Cardiac muscle cell (in vitro differentiated cells and primary cell): ENCODE data around the gene CLDN20. TPM values are rescaled to one million over a fixed set of nuclear protein-coding genes. Genes with fewer than 3 reads are reported as not detected.

Experiments
- DNase-seq, 2 donors: peaks; one replicate each; pipeline versions ENCODE4 v3.0.0 to v3.0.0-alpha.2; 2010 to 2017; ENCODE audit warnings: low read depth in 1 of 2, low spot score in 1 of 2
- H3K27ac ChIP-seq: fragments of 200-600 bp; sonication (generic); 2 replicates; pipeline ENCODE4 v1.5.1; 2016
- H3K27me3 ChIP-seq: fragments of 200-600 bp; sonication (generic); 2 replicates; pipeline ENCODE4 v1.6.0; 2016; ENCODE audit warnings: control low read depth
- H3K36me3 ChIP-seq: fragments of 200-600 bp; sonication (generic); 2 replicates; pipeline ENCODE4 v1.5.1; 2016; ENCODE audit warnings: control low read depth
- H3K4me1 ChIP-seq: fragments of 200-600 bp; sonication (generic); 2 replicates; pipeline ENCODE4 v1.8.1; 2017; ENCODE audit warnings: low read depth, mild to moderate bottlenecking, mixed run types
- H3K4me3 ChIP-seq: fragments of 200-600 bp; sonication (generic); 2 replicates; pipeline ENCODE4 v1.5.1; 2016; ENCODE audit warnings: mild to moderate bottlenecking
- H3K9me3 ChIP-seq: fragments of 200-600 bp; sonication (generic); 2 replicates; pipeline ENCODE4 v1.5.1; 2017; ENCODE audit warnings: low read depth, mild to moderate bottlenecking, control low read depth
- CTCF ChIP-seq: IDR thresholded peaks from 2 replicates; pipeline ENCODE4 v1.5.1; 2012; ENCODE audit warnings: low read depth, mild to moderate bottlenecking, low read length
- polyA plus RNA-seq: library from polyadenylated mRNA; unstranded; fragments of >200 nt; fragmentation: Nextera tagmentation; extraction: Ambion mirVana; gene quantifications from 2 replicates; pipeline ENCODE4 v1.2.1, GENCODE V29; 2016
- total RNA-seq: library from RNA; depleted of rRNA; stranded (reverse); fragments of >200 nt; gene quantifications from 2 replicates; pipeline ENCODE4 v1.2.3, GENCODE V29; 2016

The CLDN20 gene
- total and polyA plus RNA-seq, 2 experiments from 2014 or later: 0.44 TPM; not detected in 1

- Histone ChIP-seq H3K27ac (no peak overlapping the region), H3K36me3 (peaks cover 15% of the 10 kb centered on the region), H3K9me3 (no peaks in the 10 kb centered on the region), H3K27me3 (peaks cover 12% of the 10 kb centered on the region), H3K4me1 (peaks cover 13% of the 10 kb centered on the region), H3K4me3 (no peak overlapping the region)
- TF ChIP-seq CTCF: no peak
- DNase-seq: no peak
Measured at GRCh38 chr6:155253337-155253736, 10.5 kb upstream of the CLDN20 start.

GRCh38 chr6:155254139-155254538 is 9.7 kb upstream of the CLDN20 start:
- no peaks in the 10 kb centered on the region for H3K9me3 ChIP-seq
- no peak for DNase-seq
- H3K27ac ChIP-seq: no peak overlapping the region
- H3K4me1 ChIP-seq: peaks cover 13% of the 10 kb centered on the region
- H3K36me3 ChIP-seq: peaks cover 15% of the 10 kb centered on the region
- H3K27me3 ChIP-seq: peaks cover 15% of the 10 kb centered on the region
- H3K4me3 ChIP-seq: no peak overlapping the region
- TF ChIP-seq CTCF: no peak

- no peak for DNase-seq
- Histone ChIP-seq H3K36me3 (peaks cover 21% of the 10 kb centered on the region), H3K4me1 (peaks cover 13% of the 10 kb centered on the region), H3K4me3 (no peak overlapping the region), H3K9me3 (no peaks in the 10 kb centered on the region), H3K27ac (no peak overlapping the region), H3K27me3 (peaks cover 34% of the 10 kb centered on the region)
- no peak for TF ChIP-seq CTCF
Measured at GRCh38 chr6:155256122-155256795, 7.6 kb upstream of the CLDN20 start.

- no peaks in the 10 kb centered on the region for H3K9me3 ChIP-seq
- TF ChIP-seq CTCF: no peak
- no peak for DNase-seq
- H3K4me1 ChIP-seq: peaks cover 13% of the 10 kb centered on the region
- no peak overlapping the region for H3K4me3 ChIP-seq
- H3K27ac ChIP-seq: no peak overlapping the region
- H3K36me3 ChIP-seq: peaks cover 21% of the 10 kb centered on the region
- peaks cover 50% of the 10 kb centered on the region for H3K27me3 ChIP-seq
Measured at GRCh38 chr6:155257796-155258195, 6.0 kb upstream of the CLDN20 start.

GRCh38 chr6:155259204-155259603 is 4.6 kb upstream of the CLDN20 start:
- DNase-seq: no peak
- Histone ChIP-seq H3K4me3 (no peak overlapping the region), H3K27ac (no peak overlapping the region), H3K4me1 (peaks cover 7% of the 10 kb centered on the region), H3K27me3 (peaks cover 63% of the 10 kb centered on the region), H3K36me3 (peaks cover 21% of the 10 kb centered on the region), H3K9me3 (no peaks in the 10 kb centered on the region)
- TF ChIP-seq CTCF: no peak

GRCh38 chr6:155259897-155260296 is 3.9 kb upstream of the CLDN20 start:
- peaks cover 21% of the 10 kb centered on the region for H3K36me3 ChIP-seq
- H3K9me3 ChIP-seq: no peaks in the 10 kb centered on the region
- DNase-seq: no peak
- H3K4me3 ChIP-seq: no peak overlapping the region
- TF ChIP-seq CTCF: no peak
- no peak overlapping the region for H3K27ac ChIP-seq
- peaks cover 7% of the 10 kb centered on the region for H3K4me1 ChIP-seq
- H3K27me3 ChIP-seq: peaks cover 68% of the 10 kb centered on the region
